ENCODE data around the gene VWA5B1. TPM values are rescaled to one million over a fixed set of nuclear protein-coding genes. Genes with fewer than 3 reads are reported as not detected.

VWA5B1 gene
- total RNA-seq, 1 donor, result not detected

DNA sequence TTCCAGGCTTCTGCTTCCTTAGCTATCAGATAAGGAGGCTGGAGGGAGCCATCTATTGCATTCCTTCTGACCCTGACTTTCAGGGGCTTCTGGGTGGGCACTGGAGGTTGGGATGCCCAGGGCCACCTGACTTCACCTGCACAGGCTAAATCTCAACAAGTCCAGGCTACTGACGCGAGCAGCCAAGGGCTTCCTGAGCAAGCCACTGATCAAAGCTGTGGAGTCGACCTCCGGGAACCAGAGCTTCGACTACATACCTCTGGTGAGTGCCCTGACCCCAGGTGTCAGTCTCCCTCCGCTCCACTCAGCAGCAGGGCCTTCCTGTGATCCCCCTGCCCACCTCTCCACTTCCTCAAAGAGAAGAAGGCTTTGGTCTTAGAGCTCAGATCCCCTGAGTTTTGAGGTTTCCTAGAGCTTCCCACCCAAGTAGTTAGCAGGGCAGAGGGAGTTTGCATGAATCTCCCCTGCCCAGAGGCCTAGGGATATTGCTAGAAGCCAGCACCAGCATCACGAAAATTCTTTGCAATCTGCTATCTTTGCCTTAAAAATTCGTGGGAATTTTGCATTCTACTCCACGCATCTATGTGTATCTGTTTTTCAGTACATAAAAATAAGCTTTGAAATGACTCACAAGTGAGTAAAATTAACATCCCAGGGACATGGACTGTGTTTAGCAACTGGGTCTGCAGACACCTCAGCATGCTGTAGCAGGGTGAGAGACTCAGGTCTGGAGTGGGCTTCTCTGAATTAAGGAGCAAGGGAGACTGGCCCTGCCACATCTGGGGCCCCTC is 61.4 kb downstream of the VWA5B1 start:
- TF ChIP-seq, protein P1, sequence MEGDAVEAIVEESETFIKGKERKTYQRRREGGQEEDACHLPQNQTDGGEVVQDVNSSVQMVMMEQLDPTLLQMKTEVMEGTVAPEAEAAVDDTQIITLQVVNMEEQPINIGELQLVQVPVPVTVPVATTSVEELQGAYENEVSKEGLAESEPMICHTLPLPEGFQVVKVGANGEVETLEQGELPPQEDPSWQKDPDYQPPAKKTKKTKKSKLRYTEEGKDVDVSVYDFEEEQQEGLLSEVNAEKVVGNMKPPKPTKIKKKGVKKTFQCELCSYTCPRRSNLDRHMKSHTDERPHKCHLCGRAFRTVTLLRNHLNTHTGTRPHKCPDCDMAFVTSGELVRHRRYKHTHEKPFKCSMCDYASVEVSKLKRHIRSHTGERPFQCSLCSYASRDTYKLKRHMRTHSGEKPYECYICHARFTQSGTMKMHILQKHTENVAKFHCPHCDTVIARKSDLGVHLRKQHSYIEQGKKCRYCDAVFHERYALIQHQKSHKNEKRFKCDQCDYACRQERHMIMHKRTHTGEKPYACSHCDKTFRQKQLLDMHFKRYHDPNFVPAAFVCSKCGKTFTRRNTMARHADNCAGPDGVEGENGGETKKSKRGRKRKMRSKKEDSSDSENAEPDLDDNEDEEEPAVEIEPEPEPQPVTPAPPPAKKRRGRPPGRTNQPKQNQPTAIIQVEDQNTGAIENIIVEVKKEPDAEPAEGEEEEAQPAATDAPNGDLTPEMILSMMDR (IDR thresholded peaks at IDR 0.05; ENCODE audit: insufficient read depth, low read length), result no peak
- DNase-seq (ENCODE audit: low read depth), result no peak
- H3K4me3 ChIP-seq (ENCODE audit: low read depth, low read length), result no peak overlapping the region

GRCh38 chr1:20353836-20354235 is 63.2 kb downstream of the VWA5B1 start:
- TF ChIP-seq, protein P1 (IDR thresholded peaks at IDR 0.05; ENCODE audit: insufficient read depth, low read length), result no peak
- no peak for DNase-seq (ENCODE audit: low read depth)
- no peak overlapping the region for H3K4me3 ChIP-seq (ENCODE audit: low read depth, low read length)

- TF ChIP-seq, protein P1 (IDR thresholded peaks at IDR 0.05; ENCODE audit: insufficient read depth, low read length), result no peak
- H3K4me3 ChIP-seq (ENCODE audit: low read depth, low read length), result no peak overlapping the region
- DNase-seq (ENCODE audit: low read depth), result no peak
Observed at GRCh38 chr1:20354610-20355009, 63.9 kb downstream of the VWA5B1 start.

- H3K4me3 ChIP-seq (ENCODE audit: low read depth, low read length), result no peak overlapping the region
- TF ChIP-seq, protein P1 (IDR thresholded peaks at IDR 0.05; ENCODE audit: insufficient read depth, low read length), result no peak
Observed at GRCh38 chr1:20355101-20355827, 64.6 kb downstream of the VWA5B1 start.

GRCh38 chr1:20355828-20356735 is 65.4 kb downstream of the VWA5B1 start:
- TF ChIP-seq, protein P1 (IDR thresholded peaks at IDR 0.05; ENCODE audit: insufficient read depth, low read length), result no peak
- DNase-seq (ENCODE audit: low read depth), result no peak
- H3K4me3 ChIP-seq (ENCODE audit: low read depth, low read length), result no peak overlapping the region

More at GRCh38 chr1:20355101-20355827, 64.6 kb downstream of the VWA5B1 start:
- DNase-seq (ENCODE audit: low read depth), result no peak

- TF ChIP-seq, protein P1 (IDR thresholded peaks at IDR 0.05; ENCODE audit: insufficient read depth, low read length), result no peak
- DNase-seq (ENCODE audit: low read depth), result no peak
- no peak overlapping the region for H3K4me3 ChIP-seq (ENCODE audit: low read depth, low read length)
Observed at GRCh38 chr1:20356850-20357459, 66.3 kb downstream of the VWA5B1 start.

Measured in fibroblast of the aortic adventitia (primary cell).